Subcutaneous abdominal adipose tissue (tissue), 5 donors: ENCODE data around the gene NUTM2D.
"Not testable (repeated sequence)": the region's sequence is repeated elsewhere in the genome, so short reads cannot be mapped to it uniquely, and the experiment has no call there.

Source experiments
- H3K27ac ChIP-seq: one replicate; pipeline ENCODE4 v1.7.0; 2013; ENCODE audit warnings: low read depth, mild to moderate bottlenecking, inconsistent platforms, low read length, moderate library complexity
- H3K27me3 ChIP-seq, 5 donors: one replicate each; pipeline ENCODE4 v1.7.0; 2013; ENCODE audit warnings: low read length in 5 of 5, inconsistent platforms in 1 of 5; ENCODE audit not compliant: control insufficient read depth in 5 of 5, insufficient read depth in 4 of 5
- H3K36me3 ChIP-seq, 5 donors: one replicate each; pipeline ENCODE4 v1.7.0; 2013; ENCODE audit warnings: low read length in 5 of 5; ENCODE audit not compliant: control insufficient read depth in 5 of 5, insufficient read depth in 5 of 5
- H3K4me1 ChIP-seq, 5 donors: one replicate each; pipeline ENCODE4 v1.7.0; 2013; ENCODE audit warnings: low read length in 5 of 5, mild to moderate bottlenecking in 3 of 5, moderate library complexity in 1 of 5; ENCODE audit not compliant: control insufficient read depth in 5 of 5, insufficient read depth in 5 of 5
- H3K4me3 ChIP-seq, 5 donors: one replicate each; pipeline ENCODE4 v1.7.0; 2013; ENCODE audit warnings: low read length in 5 of 5, low read depth in 1 of 5
- H3K9ac ChIP-seq, 5 donors: one replicate each; pipeline ENCODE4 v1.7.0; 2013; ENCODE audit warnings: low read length in 5 of 5, mild to moderate bottlenecking in 4 of 5, moderate library complexity in 3 of 5
- H3K9me3 ChIP-seq, 5 donors: one replicate each; pipeline ENCODE4 v1.7.0; 2013; ENCODE audit warnings: low read length in 5 of 5; ENCODE audit not compliant: control insufficient read depth in 5 of 5
- donor health status: healthy.
- donor health status: healthy.
- donor health status: healthy.
- donor health status: healthy.
- donor health status: healthy.

Gene NUTM2D

GRCh38 chr10:87413921-87414320, 56.4 kb downstream of the NUTM2D start:
- not testable (repeated sequence) for H3K27ac ChIP-seq, H3K4me1 ChIP-seq, H3K9me3 ChIP-seq, H3K36me3 ChIP-seq, H3K27me3 ChIP-seq, H3K9ac ChIP-seq, H3K4me3 ChIP-seq
